Spleen (tissue), 11 donors: ENCODE measurements around the gene FYN. TPM values are rescaled to one million over a fixed set of nuclear protein-coding genes. Genes with fewer than 3 reads are reported as not detected.
A peak's percentile ranks its signal among the peaks of the same experiment; 100 is the strongest.

Source experiments
- DNase-seq: peaks from one replicate; pipeline ENCODE4 v3.0.0-alpha.2; 2020
- H3K27ac ChIP-seq, 8 donors: fragments of 200-600 bp; sonication (generic) in 7 of 8; 1 replicate in 4 of 8; 2 replicates in 4 of 8; pipeline versions ENCODE4 v1.5.0 to v1.8.0; 2016 to 2021; ENCODE audit warnings: inconsistent platforms in 4 of 8, mild to moderate bottlenecking in 4 of 8, moderate library complexity in 1 of 8
- H3K27me3 ChIP-seq, 7 donors: fragments of 200-600 bp; sonication (generic) in 6 of 7; replicated peaks in 1 of 7; 1 replicate in 4 of 7; 2 replicates in 3 of 7; pipeline versions ENCODE4 v1.5.0 to v1.8.0; 2016 to 2021; ENCODE audit warnings: inconsistent platforms in 3 of 7, mild to moderate bottlenecking in 1 of 7
- H3K36me3 ChIP-seq, 6 donors: fragments of 200-600 bp; sonication (generic) in 5 of 6; 1 replicate in 4 of 6; 2 replicates in 2 of 6; pipeline versions ENCODE4 v1.5.0 to v1.8.0; 2016 to 2021; ENCODE audit warnings: inconsistent platforms in 2 of 6
- H3K4me1 ChIP-seq, 6 donors: fragments of 200-600 bp; sonication (generic) in 5 of 6; 1 replicate in 3 of 6; 2 replicates in 3 of 6; pipeline versions ENCODE4 v1.5.0 to v1.8.0; 2016 to 2021; ENCODE audit warnings: inconsistent platforms in 3 of 6
- H3K4me3 ChIP-seq, 8 donors: fragments of 200-600 bp; sonication (generic) in 7 of 8; 1 replicate in 4 of 8; 2 replicates in 4 of 8; pipeline versions ENCODE4 v1.5.0 to v1.8.0; 2016 to 2021; ENCODE audit warnings: inconsistent platforms in 4 of 8, mild to moderate bottlenecking in 4 of 8, moderate library complexity in 2 of 8
- H3K9me3 ChIP-seq, 8 donors: fragments of 200-600 bp; sonication (generic) in 7 of 8; 1 replicate in 4 of 8; 2 replicates in 4 of 8; pipeline versions ENCODE4 v1.5.0 to v1.8.0; 2016 to 2021; ENCODE audit warnings: inconsistent platforms in 4 of 8
- POLR2A ChIP-seq, 3 donors: fragments of 450-650 bp; IDR thresholded peaks; one replicate each; pipeline ENCODE4 v1.5.1; 2017; ENCODE audit warnings: antibody characterized with exemption in 3 of 3, mild to moderate bottlenecking in 1 of 3
- POLR2AphosphoS5 ChIP-seq, 3 donors: sonication (generic); formaldehyde crosslinking; IDR thresholded peaks; one replicate each; pipeline ENCODE4 v1.5.1; 2017; ENCODE audit warnings: antibody characterized with exemption in 3 of 3
- WGBS, 5 donors: extraction: QIAGEN DNeasy Blood & Tissue Kit in 3 of 5; methylation state at CpG; one replicate each; pipeline versions ENCODE4 v1.1.5 to v1.1.7; 2013 to 2018; 5-methylcytosine and 5-hydroxymethylcytosine counted together
- intact Hi-C: fragments of 100-400 bp; cut with DNase I; formaldehyde crosslinking; loops from one replicate; pipeline ENCODE4 v1.15.0; 2023; ENCODE audit warnings: low total_unique reads
- polyA plus RNA-seq, 3 donors: library from polyadenylated mRNA; stranded (reverse); fragments of 200-250 nt; gene quantifications; one replicate each; pipeline ENCODE4 v1.2.1, GENCODE V29; 2013
- total RNA-seq, 7 donors: library from RNA; depleted of rRNA in 3 of 7; stranded (reverse); fragments of >200 nt in 3 of 7; fragmentation: NEBNext Ultra II Directional in 4 of 7; extraction: Animal tissue kit (Norgen Biotek cat#: 25700) in 4 of 7; gene quantifications; one replicate each; pipeline versions ENCODE4 v1.1.0 to v1.2.1, GENCODE V29; 2016 to 2021
- TF ChIP-seq, protein P1 (sequence below), 11 experiments: fragments of 200-600 bp in 7 of 11; fragments of 450-650 bp in 4 of 11; sonication (generic) in 4 of 11; IDR thresholded peaks in 8 of 11; conservative IDR thresholded peaks in 3 of 11; 1 replicate in 7 of 11; 2 replicates in 4 of 11; pipeline versions ENCODE4 v1.4.0 to v1.8.0; 2016 to 2021; ENCODE audit warnings: antibody characterized with exemption in 11 of 11, inconsistent platforms in 4 of 11, mild to moderate bottlenecking in 1 of 11
- donor health status: healthy with polysubstance abuse.
- donor health status: DM: no; HTN: no; CAD: no; lungs with moderate emphysema.
- donor health status: DM: no; HTN: no; CAD: no.
- donor health status: Bipolar disorder and iron deficiency.
- donor health status: healthy.
- donor health status: DM: no; HTN: no; CAD: no.
- donor health status: DM: yes; HTN: yes; CAD: no.

The FYN gene
- total and polyA plus RNA-seq, 10 donors = 56.6 to 409 (median 205) TPM

DNA sequence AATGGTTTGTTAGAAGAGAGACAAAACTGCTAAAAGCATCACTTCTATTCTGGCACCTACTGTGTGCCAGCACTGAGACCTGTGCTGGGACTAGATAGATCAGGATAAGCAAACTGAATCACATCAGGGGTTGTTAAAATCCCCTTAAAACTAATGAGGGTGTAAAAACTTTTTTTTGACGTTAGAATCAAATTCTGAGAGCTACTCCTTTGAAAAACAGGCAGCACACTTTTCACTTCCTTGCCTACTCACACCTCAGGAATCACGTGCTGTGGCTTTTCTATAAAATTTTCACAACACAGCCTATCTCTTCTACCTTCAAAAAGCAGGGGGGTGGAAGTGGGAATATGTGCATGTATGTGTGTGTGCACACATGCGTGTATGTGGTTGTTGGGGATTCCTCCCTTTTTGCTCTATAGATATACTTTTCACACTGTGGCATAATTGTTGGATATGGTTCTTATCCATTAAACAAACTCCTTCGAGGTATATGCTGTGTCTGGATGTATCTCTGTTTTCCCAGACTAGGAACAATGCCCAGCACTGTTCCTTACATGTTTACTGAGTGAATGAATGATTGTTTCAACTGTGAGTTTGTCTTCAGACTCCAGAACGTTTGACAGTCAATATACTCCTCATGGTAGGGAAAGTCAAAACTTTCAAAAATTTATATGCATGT is 105.4 kb downstream of the FYN start:
- intact Hi-C loops = no loop called here
- WGBS, 5 donors = 57 to 77% (median 64%) methylated on average over 5 of the region's 5 CpGs

DNA sequence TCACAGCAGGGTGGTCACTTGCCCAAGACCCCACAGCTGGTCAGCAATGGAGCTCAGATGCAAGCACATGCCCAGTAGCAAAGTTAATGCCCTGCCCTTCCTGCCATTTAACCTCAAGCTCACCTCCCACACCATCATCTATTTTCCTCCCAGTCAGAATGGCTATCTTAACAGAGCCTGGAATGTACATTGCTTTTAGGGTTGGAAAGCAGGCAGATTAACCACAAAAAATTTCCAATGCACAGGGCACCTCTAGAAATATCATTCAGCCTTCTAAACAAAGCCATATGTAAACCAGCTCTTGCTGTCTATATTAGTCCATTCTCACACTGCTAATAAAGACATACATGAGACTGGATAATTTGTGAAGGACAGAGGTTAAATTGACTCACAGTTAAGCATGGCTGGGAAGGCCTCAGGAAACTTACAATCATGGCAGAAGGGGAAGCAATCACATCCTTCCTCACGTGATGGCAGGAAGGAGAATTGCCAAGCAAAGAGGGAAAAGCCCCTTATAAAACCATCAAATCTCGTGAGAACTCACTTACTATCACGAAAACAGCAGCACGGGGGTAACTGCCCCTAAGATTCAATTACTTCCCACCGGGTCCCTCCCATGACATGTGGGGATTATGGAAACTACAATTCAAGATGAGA is 106.9 kb downstream of the FYN start:
- Histone ChIP-seq H3K27me3 (no peaks in the 10 kb centered on the region), H3K4me1 (peaks cover 33 to 100% (median 82%) of the 10 kb centered on the region in 6 donors), H3K27ac (peak overlapping the region; percentile 2 to 92 (median 65)), H3K9me3 (no peaks in the 10 kb centered on the region), H3K36me3 (no peaks in the 10 kb centered on the region), H3K4me3 (no peak overlapping the region)
- no peak for TF ChIP-seq POLR2A (IDR thresholded peaks at IDR 0.05)
- TF ChIP-seq, protein P1, sequence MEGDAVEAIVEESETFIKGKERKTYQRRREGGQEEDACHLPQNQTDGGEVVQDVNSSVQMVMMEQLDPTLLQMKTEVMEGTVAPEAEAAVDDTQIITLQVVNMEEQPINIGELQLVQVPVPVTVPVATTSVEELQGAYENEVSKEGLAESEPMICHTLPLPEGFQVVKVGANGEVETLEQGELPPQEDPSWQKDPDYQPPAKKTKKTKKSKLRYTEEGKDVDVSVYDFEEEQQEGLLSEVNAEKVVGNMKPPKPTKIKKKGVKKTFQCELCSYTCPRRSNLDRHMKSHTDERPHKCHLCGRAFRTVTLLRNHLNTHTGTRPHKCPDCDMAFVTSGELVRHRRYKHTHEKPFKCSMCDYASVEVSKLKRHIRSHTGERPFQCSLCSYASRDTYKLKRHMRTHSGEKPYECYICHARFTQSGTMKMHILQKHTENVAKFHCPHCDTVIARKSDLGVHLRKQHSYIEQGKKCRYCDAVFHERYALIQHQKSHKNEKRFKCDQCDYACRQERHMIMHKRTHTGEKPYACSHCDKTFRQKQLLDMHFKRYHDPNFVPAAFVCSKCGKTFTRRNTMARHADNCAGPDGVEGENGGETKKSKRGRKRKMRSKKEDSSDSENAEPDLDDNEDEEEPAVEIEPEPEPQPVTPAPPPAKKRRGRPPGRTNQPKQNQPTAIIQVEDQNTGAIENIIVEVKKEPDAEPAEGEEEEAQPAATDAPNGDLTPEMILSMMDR (IDR thresholded peaks at IDR 0.05 in 8 of 11, conservative IDR thresholded peaks at IDR 0.05 in 3 of 11) = no peak
- no peak for TF ChIP-seq POLR2AphosphoS5 (IDR thresholded peaks at IDR 0.05)
- intact Hi-C loops = no loop called here
- WGBS, 5 donors = 50 to 67% (median 52%) methylated on average over 5 of the region's 5 CpGs
- no peak for DNase-seq

More for the DNA sequence above, 105.4 kb downstream of the FYN start:
- Histone ChIP-seq H3K27ac (peak overlapping the region in 7 of 8 donors; percentile 33 to 92 (median 81)), H3K4me3 (no peak overlapping the region), H3K36me3 (peaks cover 0 to 4% (median 0%) of the 10 kb centered on the region in 6 donors), H3K27me3 (no peaks in the 10 kb centered on the region), H3K4me1 (peaks cover 21 to 100% (median 66%) of the 10 kb centered on the region in 6 donors), H3K9me3 (no peaks in the 10 kb centered on the region)
- no peak for TF ChIP-seq POLR2A (IDR thresholded peaks at IDR 0.05)
- TF ChIP-seq, protein P1 (IDR thresholded peaks at IDR 0.05 in 8 of 11, conservative IDR thresholded peaks at IDR 0.05 in 3 of 11) = no peak
- no peak for TF ChIP-seq POLR2AphosphoS5 (IDR thresholded peaks at IDR 0.05)
- no peak for DNase-seq

DNA sequence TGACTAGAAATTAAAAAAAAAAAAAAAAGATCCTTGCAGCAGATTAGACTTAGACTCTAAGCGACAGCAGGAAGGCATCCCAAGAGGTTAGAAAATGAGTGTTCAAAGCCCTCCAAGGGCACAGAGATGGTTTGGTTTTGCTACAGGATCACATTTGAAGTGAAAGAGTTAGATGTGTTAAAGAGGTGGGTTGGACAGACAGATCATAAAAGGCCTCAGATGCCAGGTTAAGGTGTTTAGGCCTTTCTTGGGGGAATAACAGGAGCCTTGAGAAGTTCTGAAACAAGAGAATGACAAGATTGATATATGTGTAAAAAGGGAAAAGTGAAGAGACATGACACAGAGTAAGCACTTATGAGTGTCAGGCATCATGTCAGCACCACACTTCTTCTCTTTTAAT is 107.5 kb downstream of the FYN start:
- Histone ChIP-seq H3K9me3 (no peaks in the 10 kb centered on the region), H3K4me1 (peaks cover 38 to 100% (median 88%) of the 10 kb centered on the region in 6 donors), H3K27ac (peak overlapping the region; percentile 2 to 92 (median 78)), H3K4me3 (no peak overlapping the region), H3K27me3 (no peaks in the 10 kb centered on the region), H3K36me3 (no peaks in the 10 kb centered on the region)
- intact Hi-C loops = no loop called here
- TF ChIP-seq POLR2AphosphoS5 (IDR thresholded peaks at IDR 0.05) (no peak), POLR2A (IDR thresholded peaks at IDR 0.05) (no peak)
- TF ChIP-seq, protein P1 (IDR thresholded peaks at IDR 0.05 in 8 of 11, conservative IDR thresholded peaks at IDR 0.05 in 3 of 11) = no peak
- WGBS, 5 donors = 79 to 89% (median 87%) methylated on average over 1 of the region's 1 CpG
- no peak for DNase-seq
